H1 (cell line): ENCODE measurements around the gene SYT13. TPM values are rescaled to one million over a fixed set of nuclear protein-coding genes. Genes with fewer than 3 reads are reported as not detected.

Experiments used
- CTCF ChIA-PET: fragments of 300-600 bp; sonication (Branson Sonifier 250); formaldehyde crosslinking; loops from one replicate; lab custom pipeline; 2021; ENCODE audit not compliant: partially characterized antibody; lab: Charles Lee
- POLR2A ChIA-PET: fragments of 300-600 bp; sonication (Branson Sonifier 250); formaldehyde crosslinking; loops from one replicate; lab custom pipeline; 2021; ENCODE audit warnings: inconsistent platforms; ENCODE audit not compliant: partially characterized antibody; lab: Charles Lee
- DNase-seq, 2 experiments: peaks; one replicate each; pipeline versions ENCODE4 v3.0.0 to v3.0.0-alpha.2; 2010 to 2022; ENCODE audit warnings: low spot score in 2 of 2, low read depth in 1 of 2, mixed read lengths in 1 of 2
- FAIRE-seq: peaks from 2 replicates; lab custom pipeline; 2011; peaks lifted over from hg19 to GRCh38; lab: Jason Lieb, UNC
- H2AFZ ChIP-seq: 2 replicates; pipeline ENCODE4 v1.8.1; 2012; ENCODE audit warnings: low read length, inconsistent platforms
- H2AK5ac ChIP-seq: 2 replicates; pipeline ENCODE4 v1.6.1; 2013; ENCODE audit warnings: low read depth, low read length
- H2BK120ac ChIP-seq: replicated peaks from 2 replicates; pipeline ENCODE3; 2013; ENCODE audit warnings: low read depth, low read length, inconsistent platforms
- H2BK12ac ChIP-seq: 2 replicates; pipeline ENCODE4 v1.6.1; 2013; ENCODE audit warnings: low read depth, low read length
- H2BK15ac ChIP-seq: 2 replicates; pipeline ENCODE4 v1.6.1; 2013; ENCODE audit warnings: low read length
- H2BK20ac ChIP-seq: 2 replicates; pipeline ENCODE4 v1.6.1; 2013; ENCODE audit warnings: low read length
- H2BK5ac ChIP-seq: 2 replicates; pipeline ENCODE4 v1.6.1; 2013; ENCODE audit warnings: low read depth, low read length
- H3K14ac ChIP-seq: 2 replicates; pipeline ENCODE4 v1.6.1; 2013; ENCODE audit warnings: inconsistent platforms; ENCODE audit not compliant: insufficient read length
- H3K18ac ChIP-seq: 2 replicates; pipeline ENCODE4 v1.6.1; 2013; ENCODE audit warnings: low read length; ENCODE audit errors: extremely low read depth
- H3K23ac ChIP-seq: 2 replicates; pipeline ENCODE4 v1.6.1; 2013; ENCODE audit warnings: inconsistent platforms; ENCODE audit not compliant: insufficient read length
- H3K23me2 ChIP-seq: 2 replicates; pipeline ENCODE4 v1.6.1; 2013; ENCODE audit warnings: low read depth, low read length
- H3K27ac ChIP-seq: 2 replicates; pipeline ENCODE4 v1.6.1; 2011; ENCODE audit warnings: low read depth, low read length, inconsistent platforms
- H3K27me3 ChIP-seq, 4 experiments: replicated peaks in 1 of 4; 1 replicate in 1 of 4; 2 replicates in 3 of 4; pipeline versions ENCODE4 v1.6.1 to v1.8.1; 2011 to 2013; ENCODE audit warnings: low read length in 3 of 4, mild to moderate bottlenecking in 3 of 4, inconsistent platforms in 2 of 4, mixed read lengths in 2 of 4, moderate library complexity in 1 of 4; ENCODE audit not compliant: control insufficient read depth in 3 of 4, insufficient read depth in 3 of 4; ENCODE audit errors: extremely low read depth in 1 of 4
- H3K36me3 ChIP-seq, 4 experiments: 2 replicates each; pipeline versions ENCODE4 v1.6.1 to v1.8.1; 2011 to 2013; ENCODE audit warnings: mild to moderate bottlenecking in 4 of 4, low read length in 3 of 4, moderate library complexity in 2 of 4, control low read depth in 1 of 4, inconsistent platforms in 1 of 4; ENCODE audit not compliant: insufficient read depth in 4 of 4, control insufficient read depth in 2 of 4
- H3K4ac ChIP-seq: replicated peaks from 2 replicates; pipeline ENCODE3; 2013; ENCODE audit warnings: low read length, low read depth, mixed read lengths, inconsistent platforms; ENCODE audit not compliant: insufficient read length
- H3K4me1 ChIP-seq, 4 experiments: replicated peaks in 1 of 4; 1 replicate in 1 of 4; 2 replicates in 3 of 4; pipeline versions ENCODE4 v1.6.1 to v1.8.1; 2011 to 2013; ENCODE audit warnings: low read length in 3 of 4, inconsistent platforms in 2 of 4, mixed read lengths in 1 of 4; ENCODE audit not compliant: insufficient read depth in 4 of 4, control insufficient read depth in 3 of 4
- H3K4me2 ChIP-seq, 2 experiments: 2 replicates each; pipeline versions ENCODE4 v1.6.1 to v1.8.1; 2011 to 2013; ENCODE audit warnings: low read depth in 2 of 2, low read length in 2 of 2, control low read depth in 1 of 2, inconsistent platforms in 1 of 2, mild to moderate bottlenecking in 1 of 2; ENCODE audit not compliant: insufficient read depth in 1 of 2
- H3K4me3 ChIP-seq, 4 experiments: fragments of 200-600, 300-600 bp in 1 of 4; sonication (generic), shearing (Covaris generic), sonication (Bioruptor Twin) in 1 of 4; 2 replicates each; pipeline versions ENCODE4 v1.5.1 to v1.8.1; 2011 to 2016; ENCODE audit warnings: low read length in 4 of 4, low read depth in 3 of 4, control low read depth in 2 of 4, inconsistent platforms in 2 of 4, mild to moderate bottlenecking in 2 of 4, mixed read lengths in 1 of 4, moderate library complexity in 1 of 4; ENCODE audit not compliant: insufficient read depth in 2 of 4; ENCODE audit errors: extremely low read depth in 1 of 4
- H3K56ac ChIP-seq: replicated peaks from 2 replicates; pipeline ENCODE3; 2013; ENCODE audit warnings: low read depth, mild to moderate bottlenecking, mixed read lengths, low read length, inconsistent platforms; ENCODE audit not compliant: insufficient read length
- H3K79me1 ChIP-seq: 2 replicates; pipeline ENCODE4 v1.6.1; 2013; ENCODE audit warnings: low read depth, low read length, control low read depth
- H3K79me2 ChIP-seq, 2 experiments: 2 replicates each; pipeline versions ENCODE4 v1.6.1 to v1.8.1; 2012 to 2013; ENCODE audit warnings: low read length in 2 of 2, mild to moderate bottlenecking in 2 of 2, inconsistent platforms in 1 of 2; ENCODE audit not compliant: insufficient read depth in 2 of 2, control insufficient read depth in 1 of 2
- H3K9ac ChIP-seq, 4 experiments: replicated peaks in 1 of 4; 1 replicate in 1 of 4; 2 replicates in 3 of 4; pipeline versions ENCODE4 v1.6.1 to v1.8.1; 2011 to 2013; ENCODE audit warnings: low read depth in 3 of 4, low read length in 3 of 4, control low read depth in 2 of 4, mild to moderate bottlenecking in 2 of 4, moderate library complexity in 2 of 4, inconsistent platforms in 1 of 4; ENCODE audit errors: extremely low read depth in 1 of 4
- H3K9me3 ChIP-seq, 2 experiments: 2 replicates each; pipeline versions ENCODE4 v1.6.1 to v1.8.1; 2012 to 2013; ENCODE audit warnings: mild to moderate bottlenecking in 2 of 2, moderate library complexity in 2 of 2, control low read depth in 1 of 2, inconsistent platforms in 1 of 2, low read depth in 1 of 2, low read length in 1 of 2, mixed read lengths in 1 of 2; ENCODE audit not compliant: insufficient read depth in 2 of 2
- H4K20me1 ChIP-seq, 2 experiments: replicated peaks in 1 of 2; 2 replicates each; pipeline versions ENCODE3 to v1.8.1; 2011 to 2013; ENCODE audit warnings: inconsistent platforms in 2 of 2, low read length in 2 of 2, mild to moderate bottlenecking in 1 of 2; ENCODE audit not compliant: insufficient read depth in 2 of 2, control insufficient read depth in 1 of 2
- H4K5ac ChIP-seq: 2 replicates; pipeline ENCODE4 v1.6.1; 2013; ENCODE audit warnings: low read length, low read depth, mixed read lengths, inconsistent platforms; ENCODE audit not compliant: insufficient read length
- H4K8ac ChIP-seq: 2 replicates; pipeline ENCODE4 v1.8.0; 2013; ENCODE audit warnings: mild to moderate bottlenecking, moderate library complexity, low read length, inconsistent platforms; ENCODE audit not compliant: insufficient read depth; ENCODE audit errors: extremely low read depth
- H4K91ac ChIP-seq: replicated peaks from 2 replicates; pipeline ENCODE3; 2013; ENCODE audit warnings: low read length, mixed read lengths, inconsistent platforms; ENCODE audit not compliant: insufficient read length
- ASH2L ChIP-seq: fragments of 200-600, 300-600 bp; sonication (generic); IDR thresholded peaks from one replicate; pipeline ENCODE4 v1.7.1; 2017; ENCODE audit warnings: low read length
- BACH1 ChIP-seq: IDR thresholded peaks from 2 replicates; pipeline ENCODE4 v1.6.1; 2012; ENCODE audit warnings: low read length, improper control_type of control experiment
- CTBP2 ChIP-seq: IDR thresholded peaks from 2 replicates; pipeline ENCODE4 v1.7.0; 2011; ENCODE audit warnings: borderline replicate concordance, mild to moderate bottlenecking, moderate library complexity, mixed read lengths, low read length; ENCODE audit not compliant: insufficient read depth, insufficient read length
- HDAC2 ChIP-seq, 2 experiments: fragments of 300-600 bp in 1 of 2; sonication (generic) in 1 of 2; IDR thresholded peaks; 2 replicates each; pipeline ENCODE4 v1.6.1; 2011 to 2012; ENCODE audit warnings: low read depth in 2 of 2, low read length in 2 of 2, mild to moderate bottlenecking in 2 of 2, moderate library complexity in 2 of 2, borderline replicate concordance in 1 of 2, inconsistent platforms in 1 of 2
- HDAC6 ChIP-seq: IDR thresholded peaks from one replicate; pipeline ENCODE4 v1.7.1; 2012; ENCODE audit warnings: low read depth, mild to moderate bottlenecking, inconsistent platforms, low read length, moderate library complexity
- KDM4A ChIP-seq: IDR thresholded peaks from one replicate; pipeline ENCODE4 v1.7.1; 2012; ENCODE audit warnings: low read depth, mild to moderate bottlenecking, moderate library complexity, low read length, inconsistent platforms; ENCODE audit not compliant: severe bottlenecking
- KDM5A ChIP-seq: fragments of 200-600 bp; IDR thresholded peaks from 2 replicates; pipeline ENCODE4 v1.7.1; 2012; ENCODE audit warnings: mild to moderate bottlenecking, low read length, inconsistent platforms, mixed read lengths
- MAFK ChIP-seq: IDR thresholded peaks from 2 replicates; pipeline ENCODE4 v1.6.1; 2012; ENCODE audit warnings: low read depth, mild to moderate bottlenecking, improper control_type of control experiment, low read length
- SAP30 ChIP-seq: fragments of 300-600 bp; sonication (generic); IDR thresholded peaks from 2 replicates; pipeline ENCODE4 v1.7.1; 2012; ENCODE audit warnings: low read length, moderate library complexity, mild to moderate bottlenecking, inconsistent platforms; ENCODE audit not compliant: insufficient read depth, insufficient replicate concordance
- SP1 ChIP-seq: IDR thresholded peaks from 2 replicates; pipeline ENCODE4 v1.6.1; 2011; ENCODE audit warnings: low read depth, low read length
- SP2 ChIP-seq: IDR thresholded peaks from 2 replicates; pipeline ENCODE4 v1.6.1; 2012; ENCODE audit warnings: mild to moderate bottlenecking, low read length, inconsistent platforms
- SUZ12 ChIP-seq: fragments of 200-600 bp; sonication (generic); IDR thresholded peaks from 2 replicates; pipeline ENCODE4 v1.6.1; 2012; ENCODE audit warnings: mild to moderate bottlenecking, inconsistent platforms, low read length, moderate library complexity, mixed read lengths
- YY1 ChIP-seq: IDR thresholded peaks from 2 replicates; pipeline ENCODE4 v1.6.1; 2011; ENCODE audit warnings: low read depth, mild to moderate bottlenecking, low read length
- WGBS, 2 experiments: shearing (Covaris generic) in 1 of 2; methylation state at CpG; one replicate each; pipeline versions ENCODE4 v1.1.6 to v1.1.7; 2013 to 2015; ENCODE audit warnings: low lambda C conversion rate in 2 of 2, mixed read lengths in 2 of 2, inconsistent platforms in 1 of 2, low coverage in 1 of 2, missing lambda C conversion rate in 1 of 2; ENCODE audit not compliant: insufficient replicate concordance in 2 of 2, insufficient coverage in 1 of 2, insufficient read length in 1 of 2; ENCODE audit errors: extremely low coverage in 1 of 2, missing lambda C conversion rate in 1 of 2; 5-methylcytosine and 5-hydroxymethylcytosine counted together
- polyA plus RNA-seq, 7 experiments: library from polyadenylated mRNA; depleted of rRNA in 3 of 7; stranded (reverse) in 5 of 7; unstranded in 2 of 7; fragments of >200 nt in 5 of 7; fragments of 200-250 nt in 2 of 7; gene quantifications; 1 replicate in 5 of 7; 2 replicates in 1 of 7; 4 replicates in 1 of 7; pipeline versions ENCODE4 v1.2.1 to v1.2.3, GENCODE V29; 2011 to 2013; ENCODE audit warnings: missing spikeins in 2 of 7, mixed read lengths in 2 of 7
- total RNA-seq: library from RNA; stranded (reverse); fragmentation: NEBNext Ultra II Directional; extraction: Animal tissue kit (Norgen Biotek cat#: 25700); gene quantifications from 2 replicates; pipeline ENCODE4 v1.2.1, GENCODE V29; 2021

The SYT13 gene
- total and polyA plus RNA-seq, 2 of the 8 experiments (the other 6 are each of a cell fraction or from before 2014, with no cell fraction given) = 4.8 to 13.2 TPM

DNA sequence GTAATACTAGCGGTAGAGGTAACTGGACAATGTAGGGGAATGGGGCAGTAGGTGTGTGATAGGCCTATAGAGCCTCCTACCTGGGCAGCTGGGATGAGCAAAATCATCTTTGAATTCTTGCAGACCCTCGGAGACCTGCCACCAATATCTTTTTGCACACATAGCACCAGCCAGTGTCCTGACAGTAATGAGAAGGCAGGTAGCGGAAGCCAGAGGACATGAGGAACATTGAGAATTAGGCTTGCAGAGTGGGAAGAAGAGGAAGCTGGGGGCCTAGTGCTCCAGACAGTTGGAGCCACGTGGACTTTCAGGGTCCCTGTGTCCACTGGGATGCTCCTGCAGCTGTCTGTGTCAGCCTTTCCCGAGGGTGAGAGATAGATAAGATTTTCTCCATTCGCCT is 17.2 kb upstream of the SYT13 start:
- no peak overlapping the region for H2BK5ac ChIP-seq
- H2AFZ ChIP-seq = no peak overlapping the region
- no peak overlapping the region for H3K4me2 ChIP-seq
- no peaks in the 10 kb centered on the region for H3K79me2 ChIP-seq
- no peak overlapping the region for H2BK12ac ChIP-seq
- no peaks in the 10 kb centered on the region for H3K23me2 ChIP-seq
- ChIA-PET CTCF (interaction anchor here (0.7 to 2.5 kb wide), 3 partner anchors 11 to 120 kb away, joined by 4 to 10 read pairs (median 5); no protein-coding TSS in a partner anchor), POLR2A (no interaction called here)
- H3K4ac ChIP-seq = no peak overlapping the region
- no peak overlapping the region for H3K18ac ChIP-seq
- no peak overlapping the region for H2BK120ac ChIP-seq
- peaks cover 0 to 3% (median 1%) of the 10 kb centered on the region in 4 experiments; a peak in 3 of 7 replicates for H3K4me1 ChIP-seq
- H4K20me1 ChIP-seq = no peaks in the 10 kb centered on the region
- H3K27me3 ChIP-seq = peaks cover 0 to 8% (median 0%) of the 10 kb centered on the region in 4 experiments; a peak in 2 of 7 replicates
- H3K36me3 ChIP-seq = no peaks in the 10 kb centered on the region
- no peak overlapping the region for H2BK20ac ChIP-seq
- FAIRE-seq (no peak), DNase-seq (no peak)
- H4K91ac ChIP-seq = no peak overlapping the region
- H3K9me3 ChIP-seq = no peaks in the 10 kb centered on the region
- no peak overlapping the region for H3K14ac ChIP-seq
- no peak overlapping the region for H3K27ac ChIP-seq
- no peaks in the 10 kb centered on the region for H3K79me1 ChIP-seq
- H3K23ac ChIP-seq = no peak overlapping the region
- H3K9ac ChIP-seq = no peak overlapping the region
- H2BK15ac ChIP-seq = no peak overlapping the region
- 91% methylated on average over 6 of the region's 6 CpGs; no CpG with 5 or more reads in 1 of the 2 experiments for WGBS, 2 experiments
- no peak overlapping the region for H4K8ac ChIP-seq
- H3K4me3 ChIP-seq = no peak overlapping the region
- TF ChIP-seq YY1 = no peak
- TF ChIP-seq SP2 = no peak
- no peak for TF ChIP-seq CTBP2
- TF ChIP-seq MAFK = no peak
- TF ChIP-seq SAP30 = no peak
- TF ChIP-seq KDM5A = no peak
- no peak for TF ChIP-seq SUZ12
- TF ChIP-seq SP1 = no peak
- TF ChIP-seq HDAC2 (IDR thresholded peaks at IDR 0.05; ENCODE audit: borderline replicate concordance in 1 of 2, low read depth in 2 of 2, low read length in 2 of 2) = no peak
- TF ChIP-seq BACH1 = no peak
- TF ChIP-seq KDM4A = no peak
- no peak for TF ChIP-seq HDAC6
- TF ChIP-seq ASH2L = no peak
- H2AK5ac ChIP-seq = no peak overlapping the region
- H4K5ac ChIP-seq = no peak overlapping the region
- H3K56ac ChIP-seq = no peak overlapping the region
